ENCODE results near the gene POR. TPM values are rescaled to one million over a fixed set of nuclear protein-coding genes. Genes with fewer than 3 reads are reported as not detected.

POR gene
- total RNA-seq, 1 experiment from 2014 or later: 99.3 TPM

- Histone ChIP-seq H3K4me3 (ENCODE audit: low read depth, low read length, poor library complexity, severe bottlenecking) (no peak overlapping the region), H3K27me3 (replicated peaks; ENCODE audit: insufficient read depth, low read depth, low read length, poor library complexity) (no peaks in the 10 kb centered on the region), H3K9me3 (ENCODE audit: low read depth, low read length, poor library complexity, severe bottlenecking) (no peaks in the 10 kb centered on the region), H3K4me1 (ENCODE audit: insufficient read depth, low read length, poor library complexity, severe bottlenecking) (no peaks in the 10 kb centered on the region), H3K36me3 (ENCODE audit: insufficient read depth, low read length, poor library complexity, severe bottlenecking) (peaks cover 30% of the 10 kb centered on the region), H3K27ac (ENCODE audit: low read depth, low read length, poor library complexity, severe bottlenecking) (no peak overlapping the region)
- BruUV-seq (replicated peaks): no TSS peak
- no peak for DNase-seq (ENCODE audit: low spot score)
- intact Hi-C loops (cut with micrococcal nuclease; ENCODE audit: unreplicated experiment): no loop called here
- TF ChIP-seq EZH2 (IDR thresholded peaks at IDR 0.05; ENCODE audit: borderline replicate concordance, low read depth, low read length, poor library complexity, severe bottlenecking): no peak
- TF ChIP-seq, protein P1, sequence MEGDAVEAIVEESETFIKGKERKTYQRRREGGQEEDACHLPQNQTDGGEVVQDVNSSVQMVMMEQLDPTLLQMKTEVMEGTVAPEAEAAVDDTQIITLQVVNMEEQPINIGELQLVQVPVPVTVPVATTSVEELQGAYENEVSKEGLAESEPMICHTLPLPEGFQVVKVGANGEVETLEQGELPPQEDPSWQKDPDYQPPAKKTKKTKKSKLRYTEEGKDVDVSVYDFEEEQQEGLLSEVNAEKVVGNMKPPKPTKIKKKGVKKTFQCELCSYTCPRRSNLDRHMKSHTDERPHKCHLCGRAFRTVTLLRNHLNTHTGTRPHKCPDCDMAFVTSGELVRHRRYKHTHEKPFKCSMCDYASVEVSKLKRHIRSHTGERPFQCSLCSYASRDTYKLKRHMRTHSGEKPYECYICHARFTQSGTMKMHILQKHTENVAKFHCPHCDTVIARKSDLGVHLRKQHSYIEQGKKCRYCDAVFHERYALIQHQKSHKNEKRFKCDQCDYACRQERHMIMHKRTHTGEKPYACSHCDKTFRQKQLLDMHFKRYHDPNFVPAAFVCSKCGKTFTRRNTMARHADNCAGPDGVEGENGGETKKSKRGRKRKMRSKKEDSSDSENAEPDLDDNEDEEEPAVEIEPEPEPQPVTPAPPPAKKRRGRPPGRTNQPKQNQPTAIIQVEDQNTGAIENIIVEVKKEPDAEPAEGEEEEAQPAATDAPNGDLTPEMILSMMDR (conservative IDR thresholded peaks at IDR 0.05; ENCODE audit: low read depth, low read length): no peak
- POLR2A ChIA-PET (ENCODE audit: low non-redundant PET): no interaction called here
- CTCF ChIA-PET: no interaction called here
Measured at GRCh38 chr7:75981203-75981452, 66.2 kb downstream of the POR start.

GRCh38 chr7:75981453-75982305 lies 66.7 kb downstream of the POR start:
- no peak overlapping the region for H3K27ac ChIP-seq (ENCODE audit: low read depth, low read length, poor library complexity, severe bottlenecking)
- H3K4me3 ChIP-seq (ENCODE audit: low read depth, low read length, poor library complexity, severe bottlenecking): no peak overlapping the region
- no peak for DNase-seq (ENCODE audit: low spot score)
- no peaks in the 10 kb centered on the region for H3K27me3 ChIP-seq (replicated peaks; ENCODE audit: insufficient read depth, low read depth, low read length, poor library complexity)
- no peaks in the 10 kb centered on the region for H3K4me1 ChIP-seq (ENCODE audit: insufficient read depth, low read length, poor library complexity, severe bottlenecking)
- BruUV-seq (replicated peaks): no TSS peak
- ChIA-PET POLR2A (ENCODE audit: low non-redundant PET) (no interaction called here), CTCF (no interaction called here)
- intact Hi-C loops (cut with micrococcal nuclease; ENCODE audit: unreplicated experiment): no loop called here
- no peaks in the 10 kb centered on the region for H3K9me3 ChIP-seq (ENCODE audit: low read depth, low read length, poor library complexity, severe bottlenecking)
- peaks cover 34% of the 10 kb centered on the region for H3K36me3 ChIP-seq (ENCODE audit: insufficient read depth, low read length, poor library complexity, severe bottlenecking)
- TF ChIP-seq, protein P1 (conservative IDR thresholded peaks at IDR 0.05; ENCODE audit: low read depth, low read length): no peak
- no peak for TF ChIP-seq EZH2 (IDR thresholded peaks at IDR 0.05; ENCODE audit: borderline replicate concordance, low read depth, low read length, poor library complexity, severe bottlenecking)

GRCh38 chr7:75982306-75983064 lies 67.5 kb downstream of the POR start:
- peaks cover 34% of the 10 kb centered on the region for H3K36me3 ChIP-seq (ENCODE audit: insufficient read depth, low read length, poor library complexity, severe bottlenecking)
- DNase-seq (ENCODE audit: low spot score): no peak
- no TSS peak for BruUV-seq (replicated peaks)
- no peak overlapping the region for H3K4me3 ChIP-seq (ENCODE audit: low read depth, low read length, poor library complexity, severe bottlenecking)
- intact Hi-C loops (cut with micrococcal nuclease; ENCODE audit: unreplicated experiment): no loop called here
- H3K4me1 ChIP-seq (ENCODE audit: insufficient read depth, low read length, poor library complexity, severe bottlenecking): no peaks in the 10 kb centered on the region
- no peaks in the 10 kb centered on the region for H3K27me3 ChIP-seq (replicated peaks; ENCODE audit: insufficient read depth, low read depth, low read length, poor library complexity)
- no peak for TF ChIP-seq EZH2 (IDR thresholded peaks at IDR 0.05; ENCODE audit: borderline replicate concordance, low read depth, low read length, poor library complexity, severe bottlenecking)
- TF ChIP-seq, protein P1 (conservative IDR thresholded peaks at IDR 0.05; ENCODE audit: low read depth, low read length): no peak
- ChIA-PET CTCF (no interaction called here), POLR2A (ENCODE audit: low non-redundant PET) (no interaction called here)
- no peak overlapping the region for H3K27ac ChIP-seq (ENCODE audit: low read depth, low read length, poor library complexity, severe bottlenecking)
- H3K9me3 ChIP-seq (ENCODE audit: low read depth, low read length, poor library complexity, severe bottlenecking): no peaks in the 10 kb centered on the region

Measured in A673 (cell line).